Measurements from ENCODE around the gene SYNCRIP. TPM values are rescaled to one million over a fixed set of nuclear protein-coding genes. Genes with fewer than 3 reads are reported as not detected.

The SYNCRIP gene
- polyA plus RNA-seq, 1 donor from 2014 or later = 69.4 TPM

Other genes with a start within 250 kb of the SYNCRIP start
- gene NT5E, start 192.8 kb downstream of the SYNCRIP start, polyA plus RNA-seq = 118 TPM
- 32.8 TPM for gene SNX14, start 49.0 kb downstream of the SYNCRIP start, polyA plus RNA-seq